GOT3 (cell line): ENCODE results near the gene PPIP5K2.
"Not testable (repeated sequence)": the region's sequence is repeated elsewhere in the genome, so short reads cannot be mapped to it uniquely, and the experiment has no call there.

Experiments
- DNase-seq: peaks from one replicate; lab custom pipeline; 2025; ENCODE audit warnings: mixed read lengths; lab: John Stamatoyannopoulos, UW

Gene PPIP5K2

DNA sequence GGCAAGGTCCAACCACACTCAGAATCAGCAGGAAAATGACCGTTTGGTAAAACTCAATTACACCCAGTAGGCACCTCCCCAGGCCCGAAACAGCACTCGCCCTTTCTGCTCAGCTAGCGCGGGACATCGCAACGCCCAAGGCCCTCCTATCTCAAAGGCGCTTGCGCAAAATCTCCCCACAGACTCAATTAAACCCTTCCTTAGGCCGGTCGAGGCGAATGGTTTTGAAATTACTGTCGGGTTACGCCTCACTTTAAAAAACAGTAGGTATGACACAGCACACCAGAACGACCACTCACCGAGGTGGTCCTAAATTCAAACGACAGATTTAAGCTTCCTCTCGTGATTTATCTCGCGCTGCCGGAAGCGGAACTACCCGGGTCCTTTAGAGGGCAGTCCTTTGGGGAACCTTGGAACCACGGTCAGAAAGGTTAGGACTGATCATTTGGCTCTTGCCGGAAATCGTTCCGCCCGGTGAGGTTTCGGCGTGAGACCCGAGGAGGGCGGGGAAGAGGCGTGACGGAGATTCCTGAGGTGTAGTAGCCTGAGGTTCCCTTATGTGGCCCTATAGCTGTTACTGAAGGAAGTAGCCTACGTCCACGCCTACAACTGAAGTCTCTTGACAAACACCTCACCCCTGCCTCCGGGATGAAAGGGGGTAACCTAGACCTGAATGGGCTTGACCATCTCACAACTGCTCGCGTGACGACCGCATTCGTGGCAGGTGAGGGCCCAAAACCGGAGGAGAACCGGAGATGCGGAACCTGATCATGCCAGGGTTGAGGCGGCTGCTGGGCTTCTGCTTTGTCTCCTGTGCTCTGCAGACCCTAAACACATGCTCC is at the start of gene PPIP5K2, which contains the start of gene GIN1:
Gene PPIP5K2 (plus strand): TSS at position 537 of the 842 bp plus-strand sequence. CDS start 9,289 bp downstream, outside the sequence.
Gene GIN1 (minus strand): TSS at position 374 of the 842 bp plus-strand sequence. CDS start 11,431 bp downstream, outside the sequence.
- DNase-seq, result peak; percentile 88

DNA sequence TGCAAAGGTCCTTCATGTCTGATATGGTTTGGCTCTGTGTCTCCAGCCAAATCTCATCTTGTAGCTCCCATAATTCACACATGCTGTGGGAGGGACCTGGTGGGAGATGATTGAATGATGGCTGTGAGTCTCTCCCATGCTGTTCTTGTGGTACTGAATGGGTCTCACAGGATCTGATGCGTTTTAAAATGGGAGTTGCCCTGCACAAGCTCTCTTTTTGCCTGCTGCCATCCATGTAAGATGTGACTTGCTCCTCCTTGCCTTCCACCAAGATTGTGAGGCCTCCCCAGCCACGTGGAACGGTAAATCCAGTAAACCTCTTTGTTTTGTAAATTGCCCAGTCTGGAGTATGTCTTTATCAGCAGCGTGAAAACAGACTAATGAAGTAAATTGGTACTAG is 46.6 kb upstream of the PPIP5K2 start:
- not testable (repeated sequence) for DNase-seq

DNA sequence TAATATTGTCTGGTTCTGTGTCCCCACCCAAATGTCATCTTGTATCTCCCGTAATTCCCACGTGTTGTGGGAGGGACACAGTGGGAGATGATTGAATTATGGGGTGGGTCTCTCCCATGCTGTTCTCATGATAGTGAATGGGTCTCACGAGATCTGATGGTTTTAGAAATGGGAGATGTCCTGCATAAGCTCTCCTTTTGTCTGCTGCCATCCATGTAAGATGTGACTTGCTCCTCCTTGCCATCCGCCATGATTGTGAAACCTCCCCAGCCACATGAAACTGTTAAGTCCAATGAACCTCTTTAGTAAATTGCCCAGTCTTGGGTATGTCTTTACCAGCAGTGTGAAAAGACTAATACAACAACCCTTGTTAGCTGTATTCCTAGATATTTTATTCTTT is 44.7 kb upstream of the PPIP5K2 start:
- DNase-seq, result no peak

DNA sequence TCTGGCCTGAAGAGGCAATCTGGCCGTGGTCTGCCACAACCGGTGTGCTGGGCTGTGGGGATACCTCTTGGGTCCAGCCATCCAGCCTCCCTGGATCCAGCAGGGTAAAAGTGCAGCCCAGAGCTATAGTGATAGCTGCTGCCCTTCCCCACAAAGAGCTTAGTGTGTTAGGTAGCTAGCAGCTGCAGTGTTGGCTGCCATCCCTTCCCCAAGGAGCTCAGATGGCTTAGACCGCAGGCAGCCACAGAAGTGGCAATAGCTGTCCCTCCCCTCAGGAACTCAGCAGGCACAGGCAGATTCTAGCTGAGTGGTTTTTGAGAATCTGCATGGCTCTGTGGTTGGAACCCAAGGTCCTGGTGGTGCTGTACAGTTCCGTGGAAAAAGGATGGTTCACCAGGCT is 40.3 kb upstream of the PPIP5K2 start:
- DNase-seq, result no peak

DNA sequence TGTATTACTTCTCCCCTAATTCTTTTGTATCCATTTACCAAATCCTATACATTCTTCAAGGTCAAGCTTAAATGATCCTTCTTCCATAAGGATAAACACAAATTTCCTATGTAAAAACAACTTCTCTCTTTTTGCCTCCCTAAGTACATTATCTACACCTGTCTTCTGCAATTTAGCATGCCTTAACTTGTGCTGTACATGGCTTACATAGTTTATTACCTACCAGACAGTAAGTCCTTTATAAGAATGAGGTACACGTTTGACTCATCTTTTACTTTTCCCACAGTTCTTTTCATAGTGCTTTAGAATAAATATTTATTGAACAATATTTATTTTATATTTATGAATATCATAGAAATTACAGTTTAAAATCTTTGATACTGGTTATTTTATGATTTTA is 33.6 kb upstream of the PPIP5K2 start:
- no peak for DNase-seq

DNA sequence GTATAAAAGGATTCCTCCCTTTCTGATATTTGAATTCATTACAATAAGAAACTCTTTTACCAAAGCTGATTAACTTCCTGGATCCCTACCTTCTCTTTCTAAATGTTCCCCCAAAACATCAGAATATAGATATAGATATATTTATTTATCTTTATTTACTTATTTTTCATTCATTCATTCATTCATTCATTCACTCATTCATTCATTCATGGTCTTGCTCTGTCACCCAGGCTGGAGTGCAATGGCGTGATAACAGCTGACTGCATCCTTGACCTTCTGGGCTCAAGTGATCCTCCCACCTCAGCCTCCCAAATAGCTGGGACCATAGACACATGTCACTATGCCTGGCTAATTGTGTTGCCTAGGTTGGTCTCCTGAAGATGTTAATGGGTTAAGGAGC is 30.8 kb upstream of the PPIP5K2 start:
- DNase-seq, result no peak

DNA sequence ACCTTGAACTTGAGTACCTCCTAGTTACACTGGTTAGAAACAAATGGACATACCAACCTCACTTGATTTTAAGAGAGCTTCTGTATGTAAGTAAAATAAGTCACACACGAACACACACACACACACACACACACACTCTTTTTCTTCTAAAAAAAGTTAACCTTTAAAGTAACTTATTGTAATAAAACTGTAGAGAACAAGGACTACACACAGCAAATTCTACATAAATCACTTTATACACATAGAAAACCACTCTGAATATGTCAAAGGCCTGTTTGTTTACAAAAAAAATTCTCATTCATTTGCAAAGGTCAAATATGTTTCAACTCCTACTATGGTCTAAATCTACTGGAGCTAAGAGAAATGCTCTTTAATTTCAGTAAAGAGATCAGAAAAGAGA is 29.3 kb upstream of the PPIP5K2 start:
- no peak for DNase-seq

DNA sequence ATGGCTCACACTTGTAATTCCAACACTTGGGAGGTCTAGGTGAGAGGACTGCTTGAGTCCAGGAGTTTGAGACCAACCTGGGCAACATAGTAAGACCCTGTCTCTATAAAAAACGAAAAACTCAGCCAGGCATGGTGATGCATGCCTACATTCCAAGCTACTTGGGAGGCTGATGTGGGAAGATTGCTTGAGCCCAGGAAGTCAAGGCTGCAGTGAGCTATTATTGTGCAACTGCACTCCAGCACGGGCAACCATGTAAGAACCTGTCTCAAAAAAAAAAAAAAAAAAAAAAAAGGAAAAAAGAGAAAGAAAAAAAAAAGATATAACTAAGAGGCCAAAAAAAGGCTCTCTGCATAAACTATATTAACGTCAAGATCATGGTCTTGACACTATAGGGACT is 27.4 kb upstream of the PPIP5K2 start:
- no peak for DNase-seq

DNA sequence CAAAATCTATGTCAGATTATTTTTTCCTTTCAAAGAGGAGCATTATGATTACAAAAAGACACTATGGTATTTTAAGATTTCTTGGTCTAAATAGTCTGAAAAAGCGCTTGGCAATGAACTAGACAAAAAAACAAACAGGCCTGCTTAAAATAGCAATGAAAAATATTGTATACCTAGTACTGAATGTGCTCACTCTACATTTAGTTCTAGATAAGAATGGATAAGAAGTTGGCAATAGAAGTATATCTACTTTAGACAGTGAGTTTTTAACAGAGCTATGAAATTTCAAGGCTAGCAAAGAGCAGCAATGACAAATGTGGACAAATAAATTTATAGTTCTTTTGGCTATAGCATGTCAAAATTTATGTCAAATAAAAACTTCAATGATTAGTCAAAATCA is 26.4 kb upstream of the PPIP5K2 start:
- no peak for DNase-seq

DNA sequence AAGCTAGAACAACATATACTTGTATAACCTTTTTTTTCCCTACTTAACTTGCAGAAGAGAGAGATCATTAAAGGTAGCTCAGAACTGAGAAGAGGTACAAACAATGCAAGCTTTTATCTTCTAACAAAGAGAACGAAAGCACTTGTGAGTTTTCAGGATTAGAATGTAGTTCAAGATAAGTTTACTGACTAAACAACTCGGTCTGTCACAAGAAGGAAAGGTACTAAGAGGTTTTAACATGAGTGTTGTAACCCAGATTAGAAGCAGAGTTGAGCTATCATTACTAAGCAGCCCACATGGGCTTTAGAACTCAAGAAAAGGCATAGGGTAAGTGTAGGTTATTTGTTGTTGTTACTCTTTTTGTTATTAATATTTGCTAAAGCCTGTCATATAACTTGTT is 25.4 kb upstream of the PPIP5K2 start:
- no peak for DNase-seq

DNA sequence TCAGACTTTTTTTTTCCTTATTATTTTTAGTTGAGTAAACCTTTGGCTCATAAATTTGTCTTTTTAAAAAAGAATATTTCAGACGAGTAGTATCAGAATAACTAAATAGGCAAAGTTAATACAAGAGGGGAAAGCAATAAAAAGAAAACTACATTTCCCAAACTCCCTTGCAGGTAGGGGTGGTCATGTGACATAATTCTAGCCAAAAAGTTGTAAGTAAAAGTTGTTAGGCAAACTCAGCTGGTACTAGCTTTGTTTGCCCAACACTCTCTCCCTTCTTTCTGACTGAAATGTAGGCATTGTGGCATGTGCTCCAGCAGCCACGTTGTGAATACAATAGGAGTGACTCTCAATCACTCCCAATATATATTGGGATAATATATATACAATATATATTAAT is 21.1 kb upstream of the PPIP5K2 start:
- no peak for DNase-seq

DNA sequence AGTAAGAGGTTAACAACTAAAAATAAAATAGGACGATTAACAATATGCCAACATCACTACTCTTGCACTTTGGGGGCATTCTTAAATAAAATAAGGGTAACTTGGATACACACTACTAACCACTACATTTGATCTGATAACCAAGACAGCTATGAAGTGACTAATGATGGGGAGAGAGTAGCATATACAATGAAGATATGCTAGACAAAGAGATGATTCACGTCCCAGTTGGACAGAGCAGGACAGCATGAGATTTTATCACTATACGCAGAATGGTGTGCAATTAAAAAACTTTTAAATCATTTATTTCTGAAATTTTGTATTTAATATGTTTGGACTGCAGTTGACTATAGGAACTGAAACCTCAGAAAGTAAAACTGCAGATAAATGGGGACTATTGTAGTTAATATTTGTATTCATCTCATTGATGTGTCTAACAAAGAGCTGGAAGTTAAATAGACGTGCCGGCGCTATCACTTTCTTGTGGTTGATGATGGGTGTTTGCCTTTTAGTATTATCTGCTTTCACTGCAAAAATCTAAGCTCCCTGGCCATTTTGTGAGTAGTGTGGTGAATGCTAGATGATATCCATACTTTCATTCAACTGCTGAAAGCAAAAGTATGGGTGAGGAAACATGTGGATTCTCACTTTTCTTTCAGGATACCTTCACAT is 18.9 kb upstream of the PPIP5K2 start:
- no peak for DNase-seq

DNA sequence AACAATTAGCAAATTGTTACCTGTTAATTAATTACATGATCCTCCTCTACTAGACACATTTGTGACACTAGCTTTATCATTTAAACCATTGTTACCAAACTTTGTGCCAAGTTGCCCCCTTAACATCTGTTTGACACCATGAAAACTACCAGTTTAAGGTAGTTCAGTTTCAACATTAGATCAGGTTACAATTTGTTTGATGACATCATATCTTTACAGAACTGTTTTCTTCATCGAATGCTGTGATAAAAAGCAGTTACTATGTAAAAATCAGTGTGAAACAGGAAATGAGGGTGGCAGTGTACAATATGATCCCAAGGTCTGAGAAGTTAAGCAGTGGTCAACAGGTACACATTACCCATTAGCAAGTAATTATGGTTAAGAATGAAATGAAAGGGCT is 17.9 kb upstream of the PPIP5K2 start:
- DNase-seq, result no peak

DNA sequence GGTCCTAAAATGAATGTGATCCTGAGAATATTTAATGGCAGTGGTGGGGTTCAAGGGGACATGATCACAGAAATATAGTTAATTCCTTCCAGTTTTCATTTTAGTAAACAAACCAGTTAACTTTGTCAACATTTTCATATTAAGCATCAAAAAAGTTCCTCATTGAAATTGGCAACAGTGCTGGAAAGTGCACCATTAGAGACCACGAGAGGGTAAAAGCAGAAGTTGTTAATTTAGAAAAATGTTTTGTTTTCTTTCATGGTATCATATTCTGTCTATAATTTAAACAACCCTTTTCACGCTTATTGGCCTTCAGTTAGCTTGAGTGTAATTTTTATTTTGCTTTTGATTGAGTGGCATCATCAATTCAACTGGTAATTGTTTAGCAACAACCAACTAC is 12.0 kb upstream of the PPIP5K2 start:
- DNase-seq, result no peak

DNA sequence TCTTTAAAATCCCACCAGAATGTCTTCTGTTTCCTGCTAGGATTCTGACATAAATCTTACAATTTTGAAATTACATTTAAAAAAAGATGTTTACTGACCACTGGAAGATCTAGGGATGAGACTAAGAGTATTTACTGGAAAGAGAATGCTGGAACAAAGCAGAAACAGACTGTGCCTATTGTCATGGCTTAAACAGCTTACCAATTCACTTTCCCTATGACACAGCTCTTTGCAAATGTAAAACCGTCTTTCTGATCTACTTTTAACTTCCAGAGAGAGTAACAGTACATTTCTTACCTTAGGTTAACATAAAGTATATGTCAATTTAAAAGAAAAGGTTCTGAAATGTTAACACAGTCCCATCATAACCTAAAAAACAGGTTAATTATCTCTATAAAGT is 10.8 kb upstream of the PPIP5K2 start:
- no peak for DNase-seq

DNA sequence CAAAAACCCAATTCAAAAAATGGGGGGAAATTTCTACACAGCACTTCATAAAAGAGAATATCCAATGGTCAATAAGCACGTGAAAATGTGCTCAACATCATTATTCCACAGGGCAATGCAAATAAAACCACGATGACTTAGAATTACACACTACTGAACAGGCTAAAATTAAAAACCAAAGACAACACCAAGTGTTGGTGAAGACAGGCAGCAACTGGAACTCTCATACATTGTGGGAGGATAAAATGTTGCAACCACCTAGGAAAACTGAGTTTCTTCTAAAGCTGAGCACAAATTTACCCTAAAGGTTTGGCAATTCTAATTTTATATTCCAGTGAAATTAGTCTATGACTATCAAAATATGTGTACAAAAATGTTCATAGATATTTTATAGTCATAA is 9.7 kb upstream of the PPIP5K2 start:
- DNase-seq, result no peak

DNA sequence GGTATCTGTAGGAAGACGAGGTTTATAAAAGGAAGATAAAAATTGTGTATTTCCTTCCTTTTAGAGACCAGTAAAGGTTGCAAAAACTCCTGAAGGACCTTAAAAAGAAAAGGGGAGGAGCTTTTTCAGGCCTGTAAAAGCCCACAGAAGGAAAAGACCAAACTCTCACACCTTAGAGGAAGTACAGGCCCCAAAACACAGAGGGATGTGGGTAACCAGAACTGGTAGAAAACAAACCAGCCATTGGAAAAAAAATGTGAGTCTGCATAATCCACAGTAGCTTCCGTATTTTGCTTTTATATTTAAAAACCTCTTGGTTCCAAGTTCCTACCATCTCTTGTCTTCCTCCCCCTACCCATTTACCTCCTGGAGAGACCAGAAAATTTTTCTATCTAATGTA is 8.6 kb upstream of the PPIP5K2 start:
- no peak for DNase-seq

DNA sequence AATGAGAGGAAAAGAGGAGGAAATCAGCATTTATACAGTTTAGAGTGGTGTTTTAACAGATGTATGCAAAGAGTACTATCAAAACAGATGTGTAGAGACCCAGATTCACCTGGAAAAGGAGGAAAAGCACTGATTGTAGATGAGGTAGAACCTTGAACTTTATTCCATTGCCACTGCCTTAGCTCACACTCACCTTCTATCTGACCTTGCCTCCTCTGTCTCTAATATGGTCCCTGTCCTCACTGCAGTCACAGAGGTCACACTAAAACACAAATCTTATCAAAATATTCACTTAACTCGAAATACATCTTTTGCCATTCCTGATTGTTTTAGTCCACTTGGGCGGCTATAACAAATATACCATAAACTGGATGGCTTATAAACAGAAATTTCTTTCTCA is 7.2 kb upstream of the PPIP5K2 start:
- no peak for DNase-seq

DNA sequence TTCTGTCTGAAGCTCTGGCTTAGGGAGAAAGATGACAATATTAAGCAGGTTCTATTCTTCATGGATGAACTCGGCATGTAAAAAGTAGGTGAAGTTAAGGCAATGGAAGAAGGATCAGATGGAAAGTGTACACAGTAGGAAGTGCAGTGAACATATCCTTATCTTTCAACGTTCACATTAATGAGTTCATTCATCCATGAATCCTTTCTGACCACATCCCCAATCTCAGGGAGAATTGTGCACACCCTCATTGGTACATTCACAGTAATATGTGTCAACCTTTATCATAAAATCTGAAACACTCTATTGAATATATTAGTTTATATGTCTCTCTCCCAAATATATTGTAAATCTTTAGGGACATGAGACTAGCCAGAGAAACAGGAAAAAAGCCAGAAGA is 5.7 kb upstream of the PPIP5K2 start:
- DNase-seq, result no peak

DNA sequence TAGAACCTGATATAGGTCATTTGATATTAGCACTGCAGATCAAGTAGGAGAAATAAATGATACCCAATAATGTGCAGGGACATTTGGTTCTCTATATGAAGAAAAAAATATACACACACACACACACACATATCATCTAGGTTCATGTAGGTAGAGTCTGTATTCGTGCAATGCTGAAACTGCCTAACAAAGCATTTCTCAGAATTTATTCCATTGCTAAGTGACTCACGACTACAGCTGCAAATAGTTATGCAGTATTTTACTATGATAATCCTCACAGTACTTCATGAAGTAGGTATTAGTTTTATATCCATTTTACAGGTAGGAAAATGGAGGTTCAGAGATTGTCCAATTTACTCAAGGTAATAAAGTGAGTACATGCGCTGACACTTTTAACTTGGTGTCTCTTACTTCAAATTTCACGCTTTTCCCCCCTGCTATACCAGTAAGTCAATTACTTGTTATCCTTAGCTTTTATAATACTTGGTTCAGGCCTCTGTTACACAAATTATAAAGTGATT is 2.6 kb upstream of the PPIP5K2 start:
- DNase-seq, result no peak

DNA sequence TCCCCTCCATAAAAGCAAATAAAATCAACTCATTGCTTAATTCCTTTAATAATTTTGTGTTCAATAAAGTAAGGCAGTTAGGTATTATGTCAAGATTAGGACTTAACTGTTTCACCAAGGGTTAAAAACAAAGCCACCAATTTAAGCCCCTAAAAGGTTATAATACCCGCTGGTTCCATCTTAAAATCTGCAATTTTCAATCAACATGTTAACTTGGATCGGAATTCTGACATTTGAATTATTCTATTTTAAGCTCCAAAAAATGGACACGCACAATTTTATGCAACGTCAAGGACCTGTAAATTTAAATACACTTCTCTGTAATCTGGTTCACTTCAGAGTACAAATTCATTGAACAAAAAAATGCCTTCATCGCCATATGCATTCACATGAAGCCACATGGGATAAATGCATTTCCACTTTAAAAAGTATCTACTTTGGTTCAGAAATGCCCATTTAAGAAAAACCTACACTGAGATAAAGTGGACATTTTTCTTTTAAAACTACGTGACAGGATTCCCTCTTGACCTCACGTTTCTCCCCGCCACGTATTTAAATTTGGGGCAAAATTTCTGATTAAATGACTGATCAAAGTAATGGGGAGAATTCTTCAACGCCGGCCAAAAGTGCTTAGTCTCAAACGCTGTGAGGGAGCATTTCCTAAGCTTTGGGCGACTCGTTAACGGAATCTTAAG is 884 bp upstream of the PPIP5K2 start:
- DNase-seq, result no peak

DNA sequence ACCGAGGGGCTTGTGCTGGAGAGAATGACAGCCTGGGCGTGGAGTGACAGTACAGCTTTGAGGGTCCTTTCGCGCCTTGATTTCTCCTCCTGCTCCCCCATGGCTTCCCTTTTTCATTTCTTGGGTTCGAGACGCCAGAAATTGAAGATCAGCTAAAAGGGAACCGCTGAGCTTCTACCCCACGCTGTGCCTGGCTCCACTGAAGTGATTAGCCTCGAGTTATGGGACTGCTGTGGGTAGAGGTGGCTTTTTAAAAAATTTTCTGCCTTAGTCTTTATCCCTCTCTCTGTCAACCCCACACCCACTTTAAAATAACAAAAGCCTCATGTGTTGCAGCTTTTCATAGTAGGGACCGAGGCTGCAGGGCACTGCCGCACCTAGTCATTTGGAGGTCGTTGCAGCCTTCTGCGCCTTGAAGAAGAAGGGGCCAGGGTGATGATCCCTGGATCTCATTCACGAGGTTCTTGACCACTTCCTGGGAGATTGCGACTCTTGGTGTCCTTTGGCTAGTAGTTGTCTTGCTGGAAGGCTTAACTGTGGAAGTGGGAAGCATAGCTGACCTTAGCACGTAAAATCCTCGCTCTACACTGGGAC is 603 bp downstream of the PPIP5K2 start:
- no peak for DNase-seq
